Mesenteric fat pad (tissue), 1 donor: ENCODE results near the gene FHAD1. TPM values are rescaled to one million over a fixed set of nuclear protein-coding genes. Genes with fewer than 3 reads are reported as not detected.
"Not testable (repeated sequence)": the region's sequence is repeated elsewhere in the genome, so short reads cannot be mapped to it uniquely, and the experiment has no call there.

ENCODE experiments used
- DNase-seq: peaks from one replicate; pipeline ENCODE4 v3.0.0-alpha.2; 2020; ENCODE audit warnings: low spot score
- total RNA-seq: library from RNA; stranded (reverse); fragmentation: NEBNext Ultra II Directional; extraction: Animal tissue kit (Norgen Biotek cat#: 25700); gene quantifications from one replicate; pipeline ENCODE4 v1.2.1, GENCODE V29; 2021
- donor health status: DM: yes; HTN: yes; CAD: no.

The FHAD1 gene
- total RNA-seq, 1 donor from 2014 or later: 0.55 TPM

- DNase-seq: peak; percentile 43
Observed at GRCh38 chr1:15275921-15276683, 29.1 kb downstream of the FHAD1 start.

GRCh38 chr1:15276691-15277446, 29.8 kb downstream of the FHAD1 start:
- peak; percentile 20 for DNase-seq

GRCh38 chr1:15277447-15277838, 30.4 kb downstream of the FHAD1 start:
- DNase-seq: no peak

- no peak for DNase-seq
Observed at GRCh38 chr1:15277933-15278332, 30.9 kb downstream of the FHAD1 start.

GRCh38 chr1:15279576-15280230, 32.7 kb downstream of the FHAD1 start:
- DNase-seq: no peak

GRCh38 chr1:15280416-15280815, 33.4 kb downstream of the FHAD1 start:
- DNase-seq: peak; percentile 65

GRCh38 chr1:15282038-15282437, 35.0 kb downstream of the FHAD1 start:
- DNase-seq: peak; percentile 45

- DNase-seq: peak; percentile 67
Observed at GRCh38 chr1:15282810-15283474, 35.9 kb downstream of the FHAD1 start.

- peak; percentile 53 for DNase-seq
Observed at GRCh38 chr1:15283526-15283925, 36.5 kb downstream of the FHAD1 start.

GRCh38 chr1:15286452-15286851, 39.4 kb downstream of the FHAD1 start:
- peak; percentile 35 for DNase-seq

GRCh38 chr1:15287035-15287979, 40.3 kb downstream of the FHAD1 start:
- peak; percentile 53 for DNase-seq

- peak; percentile 30 for DNase-seq
Observed at GRCh38 chr1:15288173-15288926, 41.3 kb downstream of the FHAD1 start.

GRCh38 chr1:15289251-15289651, 42.2 kb downstream of the FHAD1 start:
- DNase-seq: peak; percentile 81

- no peak for DNase-seq
Observed at GRCh38 chr1:15290382-15290781, 43.4 kb downstream of the FHAD1 start.

GRCh38 chr1:15295696-15296095, 48.7 kb downstream of the FHAD1 start:
- DNase-seq: no peak

GRCh38 chr1:15296585-15297321, 49.7 kb downstream of the FHAD1 start:
- DNase-seq: peak; percentile 16

- DNase-seq: not testable (repeated sequence)
Observed at GRCh38 chr1:15297975-15298374, 51.0 kb downstream of the FHAD1 start.

- DNase-seq: no peak
Observed at GRCh38 chr1:15299179-15299578, 52.2 kb downstream of the FHAD1 start.

GRCh38 chr1:15299806-15300205, 52.8 kb downstream of the FHAD1 start:
- DNase-seq: no peak
